GM18498 (cell line): ENCODE data around the gene ZMYND8.

ENCODE experiments used
- ATAC-seq: cut with Tn5 transposase; IDR thresholded peaks from one replicate; pipeline ENCODE4 v1.9.1; 2021; ENCODE audit warnings: mild to moderate bottlenecking, moderate library complexity; ENCODE audit not compliant: unreplicated experiment

The ZMYND8 gene

GRCh38 chr20:47354714-47355488 is 1.6 kb downstream of the ZMYND8 start:
- ATAC-seq: no peak

GRCh38 chr20:47354464-47354713 is 2.1 kb downstream of the ZMYND8 start:
- ATAC-seq: no peak

- no peak for ATAC-seq
These were observed 2.6 kb downstream of the ZMYND8 start for GRCh38 chr20:47353692-47354463.

GRCh38 chr20:47353239-47353691 is 3.2 kb downstream of the ZMYND8 start:
- ATAC-seq: no peak

- ATAC-seq: no peak
These were observed 3.9 kb downstream of the ZMYND8 start for GRCh38 chr20:47352332-47353238.

GRCh38 chr20:47351643-47352331 is 4.7 kb downstream of the ZMYND8 start:
- ATAC-seq: no peak

GRCh38 chr20:47350691-47351545 is 5.6 kb downstream of the ZMYND8 start:
- no peak for ATAC-seq

GRCh38 chr20:47350181-47350550 is 6.3 kb downstream of the ZMYND8 start:
- no peak for ATAC-seq

GRCh38 chr20:47349365-47350180 is 6.9 kb downstream of the ZMYND8 start:
- no peak for ATAC-seq

- no peak for ATAC-seq
These were observed 7.9 kb downstream of the ZMYND8 start for GRCh38 chr20:47348539-47349142.

GRCh38 chr20:47347661-47348435 is 8.7 kb downstream of the ZMYND8 start:
- no peak for ATAC-seq

GRCh38 chr20:47346172-47346571 is 10.3 kb downstream of the ZMYND8 start:
- ATAC-seq: no peak

GRCh38 chr20:47345214-47345613 is 11.3 kb downstream of the ZMYND8 start:
- no peak for ATAC-seq

GRCh38 chr20:47343007-47343472 is 13.5 kb downstream of the ZMYND8 start:
- ATAC-seq: no peak

- no peak for ATAC-seq
These were observed 18.3 kb downstream of the ZMYND8 start for GRCh38 chr20:47338131-47338628.

- ATAC-seq: no peak
These were observed 19.1 kb downstream of the ZMYND8 start for GRCh38 chr20:47337413-47337812.

- no peak for ATAC-seq
These were observed 20.3 kb downstream of the ZMYND8 start for GRCh38 chr20:47336129-47336754.
